ENCODE data around the gene ENTR1. TPM values are rescaled to one million over a fixed set of nuclear protein-coding genes. Genes with fewer than 3 reads are reported as not detected.

ENTR1 gene
- total RNA-seq, 1 donor from 2014 or later = 57.9 TPM

GRCh38 chr9:136424750-136425362 is 14.4 kb upstream of the ENTR1 start:
- H3K27ac Mint-ChIP-seq (ENCODE audit: unreplicated experiment) = no peak overlapping the region

GRCh38 chr9:136423432-136424146 is 13.2 kb upstream of the ENTR1 start:
- H3K4me1 Mint-ChIP-seq (ENCODE audit: unreplicated experiment) = no peaks in the 10 kb centered on the region
- no peak overlapping the region for H3K4me3 Mint-ChIP-seq (ENCODE audit: unreplicated experiment)
- TF ChIP-seq CTCF (IDR thresholded peaks at IDR 0.05) = no peak
- no peak for DNase-seq (ENCODE audit: extremely low spot score, unreplicated experiment)
- no peak overlapping the region for H3K27ac Mint-ChIP-seq (ENCODE audit: unreplicated experiment)
- no peaks in the 10 kb centered on the region for H3K9me3 Mint-ChIP-seq (ENCODE audit: unreplicated experiment)
- peaks cover 25% of the 10 kb centered on the region for H3K36me3 Mint-ChIP-seq (ENCODE audit: unreplicated experiment)
- no peaks in the 10 kb centered on the region for H3K27me3 Mint-ChIP-seq (ENCODE audit: unreplicated experiment)

More at GRCh38 chr9:136424750-136425362, 14.4 kb upstream of the ENTR1 start:
- Mint-ChIP-seq H3K36me3 (ENCODE audit: unreplicated experiment) (peaks cover 21% of the 10 kb centered on the region), H3K4me3 (ENCODE audit: unreplicated experiment) (no peak overlapping the region), H3K4me1 (ENCODE audit: unreplicated experiment) (no peaks in the 10 kb centered on the region), H3K9me3 (ENCODE audit: unreplicated experiment) (no peaks in the 10 kb centered on the region), H3K27me3 (ENCODE audit: unreplicated experiment) (no peaks in the 10 kb centered on the region)
- no peak for TF ChIP-seq CTCF (IDR thresholded peaks at IDR 0.05)
- DNase-seq (ENCODE audit: extremely low spot score, unreplicated experiment) = no peak

- H3K36me3 Mint-ChIP-seq (ENCODE audit: unreplicated experiment) = peaks cover 29% of the 10 kb centered on the region
- no peak for TF ChIP-seq CTCF (IDR thresholded peaks at IDR 0.05)
Measured at GRCh38 chr9:136422876-136423275, 12.5 kb upstream of the ENTR1 start.

GRCh38 chr9:136421791-136422190 is 11.4 kb upstream of the ENTR1 start:
- Mint-ChIP-seq H3K9me3 (ENCODE audit: unreplicated experiment) (no peaks in the 10 kb centered on the region), H3K4me1 (ENCODE audit: unreplicated experiment) (no peaks in the 10 kb centered on the region), H3K27ac (ENCODE audit: unreplicated experiment) (no peak overlapping the region), H3K4me3 (ENCODE audit: unreplicated experiment) (no peak overlapping the region), H3K36me3 (ENCODE audit: unreplicated experiment) (peaks cover 34% of the 10 kb centered on the region), H3K27me3 (ENCODE audit: unreplicated experiment) (no peaks in the 10 kb centered on the region)
- DNase-seq (ENCODE audit: extremely low spot score, unreplicated experiment) = no peak
- no peak for TF ChIP-seq CTCF (IDR thresholded peaks at IDR 0.05)

More at GRCh38 chr9:136422876-136423275, 12.5 kb upstream of the ENTR1 start:
- no peaks in the 10 kb centered on the region for H3K9me3 Mint-ChIP-seq (ENCODE audit: unreplicated experiment)
- no peak overlapping the region for H3K4me3 Mint-ChIP-seq (ENCODE audit: unreplicated experiment)
- H3K27ac Mint-ChIP-seq (ENCODE audit: unreplicated experiment) = no peak overlapping the region
- no peaks in the 10 kb centered on the region for H3K27me3 Mint-ChIP-seq (ENCODE audit: unreplicated experiment)
- no peaks in the 10 kb centered on the region for H3K4me1 Mint-ChIP-seq (ENCODE audit: unreplicated experiment)
- DNase-seq (ENCODE audit: extremely low spot score, unreplicated experiment) = no peak

- Mint-ChIP-seq H3K27ac (ENCODE audit: unreplicated experiment) (no peak overlapping the region), H3K4me3 (ENCODE audit: unreplicated experiment) (no peak overlapping the region), H3K9me3 (ENCODE audit: unreplicated experiment) (no peaks in the 10 kb centered on the region), H3K27me3 (ENCODE audit: unreplicated experiment) (no peaks in the 10 kb centered on the region), H3K4me1 (ENCODE audit: unreplicated experiment) (no peaks in the 10 kb centered on the region), H3K36me3 (ENCODE audit: unreplicated experiment) (peaks cover 39% of the 10 kb centered on the region)
- no peak for DNase-seq (ENCODE audit: extremely low spot score, unreplicated experiment)
- TF ChIP-seq CTCF (IDR thresholded peaks at IDR 0.05) = no peak
Measured at GRCh38 chr9:136419092-136419420, 8.6 kb upstream of the ENTR1 start.
